Subcutaneous abdominal adipose tissue (tissue), 5 donors: Measurements from ENCODE around the gene ANTXRL.

Experiments
- H3K27ac ChIP-seq: one replicate; pipeline ENCODE4 v1.7.0; 2013; ENCODE audit warnings: low read depth, mild to moderate bottlenecking, inconsistent platforms, low read length, moderate library complexity
- H3K27me3 ChIP-seq, 5 donors: one replicate each; pipeline ENCODE4 v1.7.0; 2013; ENCODE audit warnings: low read length in 5 of 5, inconsistent platforms in 1 of 5; ENCODE audit not compliant: control insufficient read depth in 5 of 5, insufficient read depth in 4 of 5
- H3K36me3 ChIP-seq, 5 donors: one replicate each; pipeline ENCODE4 v1.7.0; 2013; ENCODE audit warnings: low read length in 5 of 5; ENCODE audit not compliant: control insufficient read depth in 5 of 5, insufficient read depth in 5 of 5
- H3K4me1 ChIP-seq, 5 donors: one replicate each; pipeline ENCODE4 v1.7.0; 2013; ENCODE audit warnings: low read length in 5 of 5, mild to moderate bottlenecking in 3 of 5, moderate library complexity in 1 of 5; ENCODE audit not compliant: control insufficient read depth in 5 of 5, insufficient read depth in 5 of 5
- H3K4me3 ChIP-seq, 5 donors: one replicate each; pipeline ENCODE4 v1.7.0; 2013; ENCODE audit warnings: low read length in 5 of 5, low read depth in 1 of 5
- H3K9ac ChIP-seq, 5 donors: one replicate each; pipeline ENCODE4 v1.7.0; 2013; ENCODE audit warnings: low read length in 5 of 5, mild to moderate bottlenecking in 4 of 5, moderate library complexity in 3 of 5
- H3K9me3 ChIP-seq, 5 donors: one replicate each; pipeline ENCODE4 v1.7.0; 2013; ENCODE audit warnings: low read length in 5 of 5; ENCODE audit not compliant: control insufficient read depth in 5 of 5
- donor health status: healthy.
- donor health status: healthy.
- donor health status: healthy.
- donor health status: healthy.
- donor health status: healthy.

The ANTXRL gene

GRCh38 chr10:46317370-46317769, 30.6 kb downstream of the ANTXRL start:
- Histone ChIP-seq H3K4me3 (no peak overlapping the region), H3K9me3 (no peaks in the 10 kb centered on the region), H3K36me3 (no peaks in the 10 kb centered on the region), H3K4me1 (no peaks in the 10 kb centered on the region), H3K27ac (no peak overlapping the region), H3K9ac (no peak overlapping the region), H3K27me3 (peaks cover 0 to 2% (median 0%) of the 10 kb centered on the region in 5 donors)

- no peaks in the 10 kb centered on the region for H3K4me1 ChIP-seq
- H3K9me3 ChIP-seq = no peaks in the 10 kb centered on the region
- H3K36me3 ChIP-seq = no peaks in the 10 kb centered on the region
- no peak overlapping the region for H3K4me3 ChIP-seq
- no peak overlapping the region for H3K27ac ChIP-seq
- no peak overlapping the region for H3K9ac ChIP-seq
- peaks cover 0 to 2% (median 0%) of the 10 kb centered on the region in 5 donors for H3K27me3 ChIP-seq
These were observed 31.1 kb downstream of the ANTXRL start for GRCh38 chr10:46317889-46318288.

GRCh38 chr10:46318799-46319198, 32.0 kb downstream of the ANTXRL start:
- no peak overlapping the region for H3K9ac ChIP-seq
- H3K27ac ChIP-seq = no peak overlapping the region
- H3K36me3 ChIP-seq = no peaks in the 10 kb centered on the region

GRCh38 chr10:46319389-46319788, 32.6 kb downstream of the ANTXRL start:
- no peaks in the 10 kb centered on the region for H3K9me3 ChIP-seq
- H3K36me3 ChIP-seq = no peaks in the 10 kb centered on the region
- H3K4me1 ChIP-seq = no peaks in the 10 kb centered on the region
- no peak overlapping the region for H3K27ac ChIP-seq
- no peak overlapping the region for H3K4me3 ChIP-seq
- H3K9ac ChIP-seq = no peak overlapping the region
- peaks cover 0 to under 1% (median 0%) of the 10 kb centered on the region in 5 donors for H3K27me3 ChIP-seq

More at GRCh38 chr10:46318799-46319198, 32.0 kb downstream of the ANTXRL start:
- H3K4me1 ChIP-seq = no peaks in the 10 kb centered on the region
- no peak overlapping the region for H3K4me3 ChIP-seq
- no peaks in the 10 kb centered on the region for H3K9me3 ChIP-seq
- peaks cover 0 to 2% (median 0%) of the 10 kb centered on the region in 5 donors for H3K27me3 ChIP-seq

GRCh38 chr10:46321770-46322169, 35.0 kb downstream of the ANTXRL start:
- H3K36me3 ChIP-seq = no peaks in the 10 kb centered on the region
- H3K4me1 ChIP-seq = no peaks in the 10 kb centered on the region
- H3K9me3 ChIP-seq = no peaks in the 10 kb centered on the region
- H3K27me3 ChIP-seq = no peaks in the 10 kb centered on the region
- H3K9ac ChIP-seq = no peak overlapping the region
- H3K4me3 ChIP-seq = no peak overlapping the region
- H3K27ac ChIP-seq = no peak overlapping the region

- no peaks in the 10 kb centered on the region for H3K27me3 ChIP-seq
- H3K4me3 ChIP-seq = no peak overlapping the region
- no peaks in the 10 kb centered on the region for H3K9me3 ChIP-seq
- no peaks in the 10 kb centered on the region for H3K4me1 ChIP-seq
- no peak overlapping the region for H3K27ac ChIP-seq
- H3K9ac ChIP-seq = no peak overlapping the region
- H3K36me3 ChIP-seq = no peaks in the 10 kb centered on the region
These were observed 36.4 kb downstream of the ANTXRL start for GRCh38 chr10:46323176-46323575.

GRCh38 chr10:46325021-46325420, 38.2 kb downstream of the ANTXRL start:
- H3K27me3 ChIP-seq = peaks cover 0 to 9% (median 6%) of the 10 kb centered on the region in 5 donors
- no peaks in the 10 kb centered on the region for H3K9me3 ChIP-seq
- no peak overlapping the region for H3K27ac ChIP-seq
- no peaks in the 10 kb centered on the region for H3K36me3 ChIP-seq
- no peak overlapping the region for H3K9ac ChIP-seq
- no peaks in the 10 kb centered on the region for H3K4me1 ChIP-seq
- H3K4me3 ChIP-seq = no peak overlapping the region

- H3K36me3 ChIP-seq = no peaks in the 10 kb centered on the region
- no peak overlapping the region for H3K9ac ChIP-seq
- no peaks in the 10 kb centered on the region for H3K4me1 ChIP-seq
- H3K4me3 ChIP-seq = no peak overlapping the region
- peaks cover 0 to 9% (median 6%) of the 10 kb centered on the region in 5 donors for H3K27me3 ChIP-seq
- H3K27ac ChIP-seq = no peak overlapping the region
- no peaks in the 10 kb centered on the region for H3K9me3 ChIP-seq
These were observed 39.3 kb downstream of the ANTXRL start for GRCh38 chr10:46326066-46326465.

- Histone ChIP-seq H3K4me1 (no peaks in the 10 kb centered on the region), H3K4me3 (no peak overlapping the region), H3K36me3 (no peaks in the 10 kb centered on the region), H3K27me3 (peaks cover 0 to 16% (median 6%) of the 10 kb centered on the region in 5 donors), H3K27ac (no peak overlapping the region), H3K9me3 (no peaks in the 10 kb centered on the region), H3K9ac (no peak overlapping the region)
These were observed 40.2 kb downstream of the ANTXRL start for GRCh38 chr10:46326971-46327370.

- Histone ChIP-seq H3K9ac (no peak overlapping the region), H3K27me3 (peaks cover 0 to 20% (median 6%) of the 10 kb centered on the region in 5 donors), H3K36me3 (no peaks in the 10 kb centered on the region), H3K4me3 (no peak overlapping the region), H3K27ac (no peak overlapping the region), H3K9me3 (no peaks in the 10 kb centered on the region), H3K4me1 (no peaks in the 10 kb centered on the region)
These were observed 40.9 kb downstream of the ANTXRL start for GRCh38 chr10:46327685-46328084.
